Suprapubic skin (tissue), 4 donors: ENCODE results near the gene PRCP.

ENCODE experiments used
- CTCF ChIP-seq, 2 donors: fragments of 200-600 bp in 1 of 2; fragments of 450-650 bp in 1 of 2; sonication (generic) in 1 of 2; IDR thresholded peaks; one replicate each; pipeline ENCODE4 v1.5.1; 2016 to 2019; ENCODE audit warnings: antibody characterized with exemption in 2 of 2, mild to moderate bottlenecking in 1 of 2, moderate library complexity in 1 of 2
- EP300 ChIP-seq: sonication (generic); formaldehyde crosslinking; IDR thresholded peaks from one replicate; pipeline ENCODE4 v1.6.1; 2017; ENCODE audit warnings: antibody characterized with exemption
- POLR2AphosphoS5 ChIP-seq, 3 donors: sonication (generic); formaldehyde crosslinking; IDR thresholded peaks; one replicate each; pipeline ENCODE4 v1.6.1; 2017; ENCODE audit warnings: antibody characterized with exemption in 3 of 3

GRCh38 chr11:82845356-82846353 lies 54.6 kb downstream of the PRCP start:
- no peak for TF ChIP-seq POLR2AphosphoS5 (IDR thresholded peaks at IDR 0.05)
- no peak for TF ChIP-seq CTCF (IDR thresholded peaks at IDR 0.05)
- no peak for TF ChIP-seq EP300
